SHP77 treated with DMSO at 0.1 percent for 48 hours (cell line): ENCODE measurements around the gene PHKA2.

Source experiments
- DNase-seq: peaks from one replicate; lab custom pipeline; 2025; lab: John Stamatoyannopoulos, UW

The PHKA2 gene

GRCh38 chrX:18927558-18927957 is 56.4 kb downstream of the PHKA2 start:
- peak; percentile 7 for DNase-seq

GRCh38 chrX:18924507-18925088 is 59.3 kb downstream of the PHKA2 start:
- no peak for DNase-seq

DNA sequence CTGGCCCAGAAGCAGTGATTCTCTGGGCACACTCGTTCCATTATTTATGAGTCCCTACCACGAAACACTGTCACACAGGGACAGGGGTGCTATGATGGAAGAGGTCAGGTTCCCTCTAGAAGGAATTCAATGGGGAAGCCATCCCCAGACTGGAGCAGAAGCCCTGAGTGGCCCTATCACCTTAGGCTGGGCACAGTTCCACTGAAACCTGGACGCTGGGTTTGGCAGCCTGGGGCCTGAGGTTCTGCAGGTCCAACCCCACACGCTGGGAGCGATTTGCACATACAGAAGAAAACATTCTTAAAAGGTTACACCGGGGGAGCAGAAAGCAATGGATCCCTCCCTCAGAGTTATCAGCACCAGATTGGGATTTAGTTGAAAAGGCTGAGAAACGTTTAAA is 63.3 kb downstream of the PHKA2 start:
- no peak for DNase-seq

DNA sequence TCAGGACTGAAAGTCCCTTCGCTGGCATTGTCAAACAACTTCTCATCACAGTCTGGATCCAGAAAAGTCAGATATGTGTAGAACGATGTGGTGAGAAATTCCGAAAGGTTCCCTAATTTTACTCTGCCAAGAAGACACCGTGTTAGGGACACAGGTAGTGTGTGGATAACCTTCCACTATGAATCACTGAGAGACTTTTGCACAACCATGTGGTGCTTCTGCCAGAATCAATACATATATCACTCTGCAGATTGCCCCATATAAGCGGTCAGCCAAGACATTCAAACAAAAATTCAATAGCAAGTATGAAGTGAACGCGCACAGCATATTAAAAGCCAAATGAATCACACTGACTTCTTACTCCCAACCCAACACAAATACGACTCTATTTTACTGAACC is 63.8 kb downstream of the PHKA2 start:
- DNase-seq, result no peak

GRCh38 chrX:18917831-18918230 is 66.1 kb downstream of the PHKA2 start:
- no peak for DNase-seq

DNA sequence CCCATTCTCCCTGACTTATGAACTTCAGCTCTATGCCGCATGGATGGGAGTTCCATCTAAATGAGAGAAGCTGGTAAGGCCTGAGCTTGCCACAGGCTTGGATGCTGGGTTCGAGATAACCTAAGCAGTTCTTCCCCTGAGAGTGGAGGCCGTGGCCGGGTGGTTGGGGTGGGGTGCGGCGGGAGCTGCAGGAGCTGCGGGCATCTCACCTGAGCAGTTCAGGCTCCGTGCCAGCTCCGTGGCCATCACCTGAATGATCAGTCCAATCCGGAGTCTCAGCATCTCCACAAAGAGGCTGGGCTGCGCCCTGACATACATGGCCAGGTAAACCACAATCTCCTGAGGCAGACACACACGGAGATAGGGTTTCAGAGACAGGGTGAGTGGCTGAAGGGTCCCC is 77.6 kb downstream of the PHKA2 start:
- no peak for DNase-seq

GRCh38 chrX:18900401-18900976 is 83.4 kb downstream of the PHKA2 start:
- no peak for DNase-seq

DNA sequence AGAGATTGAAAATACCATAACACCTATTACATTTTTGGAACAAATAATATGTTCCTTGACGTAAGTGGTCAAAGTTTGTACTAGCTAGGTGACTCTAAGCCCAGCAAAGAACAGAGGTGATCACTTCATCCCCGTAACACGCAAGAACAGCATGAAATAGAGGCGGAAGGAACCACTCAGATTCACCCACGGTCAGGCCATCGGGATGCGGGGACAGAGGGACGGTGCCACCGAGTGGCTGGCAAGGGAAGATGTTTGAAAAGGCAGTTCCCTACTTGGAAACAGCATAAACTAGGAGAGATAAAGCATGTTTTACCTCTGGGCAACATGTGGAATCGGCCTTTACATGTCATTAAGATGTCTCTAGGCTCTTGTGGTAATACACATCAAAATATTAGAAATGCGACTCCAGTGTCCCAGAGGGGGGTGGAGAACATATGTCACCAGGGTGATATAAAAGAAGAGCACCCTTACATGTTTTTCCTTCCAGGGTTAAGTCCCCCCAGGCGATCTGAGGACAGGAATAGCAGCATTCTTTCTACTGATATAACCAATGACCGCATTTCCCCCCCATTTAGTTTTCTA is 84.0 kb downstream of the PHKA2 start:
- no peak for DNase-seq

DNA sequence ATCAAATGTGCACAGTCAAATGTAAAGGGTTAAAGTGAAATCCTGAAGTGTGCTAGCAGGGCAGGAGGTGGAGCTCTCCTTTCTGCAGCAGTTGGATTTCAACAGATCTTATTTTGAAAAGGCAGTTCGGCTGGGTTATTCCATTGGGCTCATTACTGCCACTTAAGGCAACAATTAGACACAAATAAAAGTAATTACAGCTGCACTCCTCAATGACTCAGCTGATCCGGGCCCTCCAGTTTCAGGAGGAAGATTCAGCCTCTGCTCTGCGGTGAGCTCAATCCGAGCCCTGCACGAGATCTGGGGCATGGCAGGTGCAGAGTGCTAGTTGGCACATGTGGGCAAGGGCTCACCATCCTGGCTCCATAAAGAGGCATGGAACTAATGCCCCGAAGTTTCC is 85.4 kb downstream of the PHKA2 start:
- DNase-seq, result no peak

GRCh38 chrX:18898091-18898490 is 85.8 kb downstream of the PHKA2 start:
- DNase-seq, result no peak

GRCh38 chrX:18897611-18898010 is 86.3 kb downstream of the PHKA2 start:
- no peak for DNase-seq

GRCh38 chrX:18896680-18897544 is 87.0 kb downstream of the PHKA2 start:
- DNase-seq, result no peak

DNA sequence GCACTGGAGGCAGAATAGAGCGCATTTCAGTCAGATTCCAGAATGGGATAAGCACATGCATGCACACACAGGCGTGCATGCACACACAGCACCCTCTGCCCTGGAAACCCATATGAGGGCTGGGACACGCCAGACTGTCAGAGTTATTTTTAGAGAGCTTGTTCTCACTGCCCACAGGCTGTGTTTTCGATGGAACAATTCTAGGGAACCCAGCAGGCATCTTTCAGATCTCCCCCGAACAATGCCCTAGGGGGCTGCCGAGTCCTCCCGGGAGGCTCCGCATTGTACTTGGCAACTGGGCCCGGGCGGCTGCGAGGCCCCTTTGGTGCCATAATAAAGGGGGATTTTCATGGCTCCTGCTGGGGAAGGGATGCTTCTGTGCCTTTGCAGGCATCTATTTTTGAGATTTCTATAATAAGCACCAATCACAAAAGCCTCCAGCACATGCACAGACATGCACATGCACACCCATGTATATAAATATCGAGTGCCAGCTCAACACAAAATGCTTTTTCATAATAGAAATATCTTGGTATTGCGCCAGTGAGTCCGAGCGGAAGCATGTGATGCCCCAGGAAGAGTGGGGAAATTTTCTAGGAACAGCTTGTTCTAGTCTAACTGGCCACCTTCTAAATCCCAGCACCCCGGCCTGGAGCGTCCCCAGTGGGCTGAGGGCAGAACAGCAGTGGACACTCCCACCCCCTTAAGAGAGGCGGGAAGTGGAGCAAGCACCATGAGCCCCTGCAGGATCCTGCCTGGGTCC is 88.5 kb downstream of the PHKA2 start:
- DNase-seq, result no peak

DNA sequence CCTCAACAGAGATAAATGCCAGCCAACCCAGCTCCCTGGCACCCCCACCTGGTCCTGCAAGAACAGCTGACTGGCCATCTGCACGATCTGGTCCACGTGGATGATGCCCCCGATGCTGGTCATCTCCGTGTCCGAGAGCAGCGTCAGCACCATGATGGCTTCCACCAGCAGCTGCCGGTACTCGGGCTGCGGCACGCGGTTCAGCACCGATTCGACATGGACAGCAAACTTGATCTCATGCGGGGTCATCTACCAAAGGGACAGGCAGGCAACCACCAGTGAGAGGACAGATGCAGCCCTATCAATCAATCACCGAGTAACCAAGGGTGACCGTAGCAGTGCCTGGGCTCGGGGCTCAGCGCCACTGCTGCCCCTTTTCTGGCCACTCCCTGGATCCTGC is 89.8 kb downstream of the PHKA2 start:
- no peak for DNase-seq

DNA sequence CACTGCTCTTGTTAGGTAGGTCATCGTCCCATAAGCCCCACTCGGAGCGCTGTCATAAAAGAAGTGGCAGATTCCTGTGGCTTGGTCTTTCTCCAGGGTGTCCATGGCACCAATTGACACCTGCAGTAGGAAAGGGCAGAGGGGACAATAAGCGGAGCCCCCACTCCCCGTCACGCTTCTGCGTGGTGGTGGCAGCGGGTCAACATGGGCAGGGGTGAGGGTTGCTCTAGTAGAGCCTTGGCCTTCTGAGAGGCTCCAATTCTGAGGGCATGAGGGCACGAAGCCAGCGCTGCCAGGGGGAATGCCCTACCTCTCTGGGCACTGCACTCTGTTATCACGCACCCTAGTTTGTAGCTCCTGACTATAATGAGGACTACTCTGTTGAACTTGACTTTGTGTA is 90.4 kb downstream of the PHKA2 start:
- DNase-seq, result no peak

DNA sequence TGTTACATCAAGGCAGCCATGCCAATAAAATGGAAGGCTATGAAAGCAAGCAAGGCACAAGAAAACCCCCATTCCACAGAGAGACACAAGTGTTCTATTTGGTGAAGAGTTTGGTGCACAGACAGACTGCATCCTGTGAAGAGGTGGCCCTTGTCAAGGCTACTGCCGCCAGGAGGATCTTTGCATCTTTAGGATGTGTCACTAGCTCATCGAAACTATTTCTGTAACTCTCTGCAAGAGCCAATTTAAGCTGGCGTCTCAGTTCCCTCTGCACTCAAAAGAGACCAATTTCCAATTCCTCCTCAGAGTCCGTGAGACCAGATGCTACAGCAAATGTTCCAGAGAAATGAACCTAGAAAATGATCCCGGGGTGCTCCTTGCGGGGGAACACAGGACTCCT is 91.0 kb downstream of the PHKA2 start:
- no peak for DNase-seq

GRCh38 chrX:18891548-18891945 is 92.4 kb downstream of the PHKA2 start:
- DNase-seq, result no peak

DNA sequence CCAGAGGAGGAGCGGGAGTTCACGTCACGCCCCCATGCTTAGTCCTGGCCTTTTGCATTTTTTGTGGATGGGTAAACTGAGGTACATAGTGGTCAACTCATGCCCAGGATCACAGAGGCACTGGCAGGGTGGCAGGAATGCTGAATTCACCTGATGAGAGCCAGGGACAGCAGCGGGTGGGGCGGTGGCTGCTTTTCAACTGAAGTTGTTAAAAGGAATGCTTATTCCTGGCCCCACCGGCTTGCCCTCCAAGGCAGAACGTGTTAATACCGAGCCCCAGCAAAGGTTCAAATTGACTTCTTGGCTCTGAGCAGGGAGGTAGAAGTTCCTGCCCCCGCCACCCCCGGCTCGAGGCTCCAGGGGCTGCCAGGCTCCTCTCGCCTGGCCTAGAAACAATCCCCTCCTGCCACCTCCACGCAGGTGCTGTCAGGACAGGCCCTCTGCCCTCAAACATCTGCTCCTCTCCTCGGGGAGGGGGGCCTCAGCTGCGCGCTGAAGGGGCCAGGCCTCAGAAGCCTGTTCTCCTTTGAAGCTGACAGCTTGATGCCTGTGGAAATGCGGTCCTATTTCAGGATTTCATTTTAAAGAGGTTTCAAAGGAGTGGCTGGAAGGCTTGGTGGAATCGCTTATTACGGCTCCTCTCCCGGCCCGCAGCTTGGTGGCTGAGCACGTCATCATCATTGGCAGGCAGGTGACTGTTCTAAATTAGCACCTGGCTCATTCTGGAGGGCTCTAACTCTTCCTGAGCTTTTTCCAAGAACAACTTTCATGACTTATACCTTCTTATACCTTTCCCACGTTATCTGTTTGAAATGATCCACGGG is 93.0 kb downstream of the PHKA2 start:
- DNase-seq, result no peak

DNA sequence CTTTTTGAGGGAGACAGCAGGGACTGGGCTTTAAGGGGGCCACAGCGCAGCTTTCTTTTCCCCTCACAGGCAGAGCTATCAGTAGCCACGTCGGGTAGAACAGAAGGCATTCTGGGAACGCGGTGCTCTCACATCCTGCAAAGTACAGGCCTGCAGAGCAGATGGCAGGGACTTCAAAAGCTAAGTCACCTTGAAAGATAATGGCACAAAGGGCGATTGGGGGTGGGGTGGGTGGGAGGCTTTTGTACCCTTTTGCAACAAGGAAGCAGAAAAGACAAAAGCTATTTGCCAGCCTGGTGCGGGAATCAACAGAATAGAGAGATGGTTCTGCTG is 93.9 kb downstream of the PHKA2 start:
- DNase-seq, result no peak

DNA sequence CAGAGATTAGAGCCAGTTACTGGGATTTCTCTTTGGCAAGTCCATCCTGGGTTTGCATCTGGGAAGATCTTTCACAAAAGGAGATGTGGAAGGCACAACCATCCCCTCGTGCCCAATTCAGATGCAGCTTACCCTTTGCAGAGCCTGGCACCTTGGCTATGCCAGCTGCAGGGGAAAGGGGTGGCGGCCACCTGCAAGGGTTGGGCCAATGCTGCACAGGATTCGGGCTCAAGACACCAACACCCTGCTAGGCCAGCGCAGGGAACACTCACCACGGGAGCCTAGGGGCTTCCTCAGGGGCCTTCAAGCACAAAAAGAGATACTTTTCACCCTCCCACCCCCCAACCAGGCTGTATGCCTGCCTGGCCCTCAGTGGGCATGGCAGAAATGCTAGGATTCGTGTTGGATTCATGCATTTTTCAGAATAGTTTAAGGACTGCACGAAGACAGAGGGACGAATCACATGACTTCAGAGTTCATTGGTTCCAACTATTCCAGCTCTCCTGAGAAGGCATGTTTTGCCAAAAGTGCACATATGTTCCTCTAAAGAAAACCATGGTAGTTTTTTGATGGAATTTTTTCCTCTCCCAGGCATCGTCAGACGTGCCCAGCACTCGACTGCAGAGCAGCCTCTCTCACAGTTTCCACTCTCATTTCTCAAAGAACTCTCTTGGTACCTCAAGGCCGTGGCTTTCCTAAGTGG is 94.4 kb downstream of the PHKA2 start:
- no peak for DNase-seq

GRCh38 chrX:18888281-18888680 is 95.6 kb downstream of the PHKA2 start:
- DNase-seq, result no peak
